Measurements from ENCODE around the gene SERP2. TPM values are rescaled to one million over a fixed set of nuclear protein-coding genes. Genes with fewer than 3 reads are reported as not detected.

Gene SERP2
- polyA plus RNA-seq, 1 donor = 13.0 TPM

- DNase-seq = no peak
These were observed 36.8 kb downstream of the SERP2 start for GRCh38 chr13:44410328-44410859.

DNA sequence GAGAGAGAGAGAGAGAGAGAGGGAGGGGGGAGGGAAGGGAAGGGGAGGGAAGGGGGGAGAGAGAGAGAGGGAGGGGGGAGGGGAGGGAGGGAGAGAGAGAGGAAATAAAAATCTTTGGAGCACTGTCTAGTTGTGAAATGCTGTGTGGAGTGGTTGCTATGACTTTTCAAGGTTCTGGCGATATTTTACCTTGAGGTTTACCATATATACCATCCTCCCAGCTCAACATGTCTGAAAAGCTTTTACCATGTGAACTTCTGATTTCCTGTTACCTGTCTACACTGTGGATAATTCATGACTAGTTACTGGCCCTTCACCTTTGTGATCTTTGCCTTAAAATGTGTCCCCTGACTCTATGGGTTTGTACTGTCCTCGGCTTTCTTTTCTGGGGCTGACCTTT is 38.2 kb downstream of the SERP2 start:
- DNase-seq = no peak

- no peak for DNase-seq
These were observed 38.8 kb downstream of the SERP2 start for GRCh38 chr13:44412346-44412935.

DNA sequence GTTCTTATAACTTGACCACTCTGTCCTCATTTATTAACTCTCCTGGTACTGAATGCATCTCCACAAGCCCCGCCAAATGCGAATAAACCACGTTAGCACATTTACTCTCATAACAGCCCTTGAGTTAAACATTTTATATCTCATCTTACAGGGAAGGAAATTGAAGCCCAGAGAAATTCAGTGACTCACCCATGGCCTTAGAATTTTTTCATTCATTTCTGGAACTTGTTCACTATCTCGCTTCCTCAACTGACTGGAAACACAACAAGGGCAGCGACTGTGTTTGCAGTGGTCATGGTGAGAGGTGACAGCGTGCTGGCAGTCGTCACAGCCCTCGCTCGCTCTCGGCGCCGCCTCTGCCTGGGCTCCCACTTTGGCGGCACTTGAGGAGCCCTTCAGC is 39.5 kb downstream of the SERP2 start:
- no peak for DNase-seq

DNA sequence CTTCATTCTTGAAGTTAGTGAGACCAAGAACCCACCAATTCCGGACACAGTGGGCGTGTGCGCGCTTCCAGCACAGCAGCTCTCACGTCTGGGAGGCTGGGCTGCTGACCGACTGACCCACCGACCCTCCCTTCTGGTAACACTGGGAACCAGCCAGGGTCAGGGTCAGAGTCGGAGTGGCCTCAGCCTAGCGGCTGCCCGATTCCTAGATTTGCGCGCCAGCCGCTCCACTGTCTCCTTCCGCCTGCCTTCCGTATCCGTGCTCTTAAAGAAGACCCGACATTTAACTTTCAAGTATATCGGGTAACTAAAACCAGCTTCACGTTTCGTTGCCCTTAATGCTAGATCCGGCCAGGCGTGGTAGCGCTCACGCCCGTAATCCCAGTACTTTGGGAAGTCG is 41.1 kb downstream of the SERP2 start:
- no peak for DNase-seq

- DNase-seq = no peak
These were observed 42.2 kb downstream of the SERP2 start for GRCh38 chr13:44415815-44416214.

DNA sequence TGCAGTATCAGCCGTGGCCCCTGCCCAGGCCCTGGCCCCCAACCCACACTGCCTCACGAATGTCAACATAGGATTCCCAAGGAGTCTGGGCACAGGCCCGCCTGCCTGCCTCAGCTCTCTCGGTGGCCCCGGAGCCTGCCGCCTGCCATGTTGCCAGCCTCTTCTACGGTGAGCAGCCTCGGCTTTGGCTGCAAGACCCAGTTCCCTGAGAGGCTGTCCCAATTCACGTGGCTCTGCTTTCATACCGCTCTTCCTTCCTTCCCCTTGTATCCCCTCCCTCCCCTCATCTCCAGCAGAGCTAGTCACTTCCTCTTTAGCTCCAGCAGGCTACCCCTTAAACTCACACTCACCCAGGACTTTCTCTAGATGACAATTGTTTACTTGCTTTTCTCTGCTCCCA is 42.7 kb downstream of the SERP2 start:
- no peak for DNase-seq

DNA sequence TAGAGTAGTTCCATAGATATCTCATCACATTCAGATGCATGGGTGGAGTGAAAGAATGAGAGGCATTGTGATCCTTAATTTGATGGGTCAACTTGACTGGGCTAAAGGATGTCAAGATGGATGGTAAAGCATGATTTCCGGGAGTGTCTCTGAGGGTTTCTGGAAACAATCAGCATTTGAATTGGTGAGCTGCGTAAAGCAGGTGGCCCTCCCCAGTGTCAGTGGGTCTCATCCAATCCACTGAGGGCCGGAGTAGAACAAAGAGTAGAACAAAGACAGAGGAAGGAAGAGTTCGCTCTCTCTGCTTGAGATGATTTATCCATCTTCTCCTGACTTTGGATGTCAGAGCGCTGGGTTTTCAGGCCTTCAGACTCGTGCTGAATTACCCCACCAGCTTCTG is 43.1 kb downstream of the SERP2 start:
- no peak for DNase-seq

DNA sequence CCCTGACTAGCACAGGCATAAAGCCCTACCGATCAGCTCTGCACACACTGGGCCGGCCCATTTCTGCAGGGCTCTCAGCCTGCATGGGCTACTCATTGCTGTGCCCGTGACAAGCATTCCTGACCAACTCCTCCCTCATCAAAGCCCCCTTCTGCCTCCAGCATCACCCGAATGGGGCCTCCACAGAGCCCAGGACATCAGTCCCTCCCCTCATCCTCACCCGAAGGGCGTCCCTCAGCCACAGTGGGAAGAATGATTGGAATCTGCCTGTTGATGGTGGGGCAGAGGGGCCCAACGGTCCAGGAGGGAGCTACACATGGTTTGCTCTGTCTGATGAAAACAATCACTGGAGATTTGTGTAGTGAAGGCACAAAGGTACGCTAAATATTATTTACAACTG is 43.8 kb downstream of the SERP2 start:
- no peak for DNase-seq

DNA sequence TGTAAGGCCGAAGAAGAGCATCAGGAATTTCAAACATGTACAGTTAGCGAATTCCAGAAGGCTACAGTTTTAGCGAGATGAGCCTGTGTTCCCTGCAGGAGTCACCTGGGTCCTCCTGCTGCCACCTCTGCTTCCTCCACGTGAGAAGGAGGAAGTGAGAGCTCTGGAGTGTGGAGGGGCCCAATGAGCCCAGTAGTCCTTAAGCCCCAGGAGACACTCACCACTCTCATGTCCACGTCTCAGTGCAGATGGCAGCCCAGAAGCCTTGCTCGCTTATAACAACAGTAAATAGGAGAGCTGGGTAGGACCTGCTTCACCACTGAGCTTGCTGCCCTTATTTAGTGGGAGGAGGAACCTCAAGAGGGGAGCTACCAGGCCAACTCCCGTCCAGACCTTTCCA is 44.3 kb downstream of the SERP2 start:
- DNase-seq = no peak

DNA sequence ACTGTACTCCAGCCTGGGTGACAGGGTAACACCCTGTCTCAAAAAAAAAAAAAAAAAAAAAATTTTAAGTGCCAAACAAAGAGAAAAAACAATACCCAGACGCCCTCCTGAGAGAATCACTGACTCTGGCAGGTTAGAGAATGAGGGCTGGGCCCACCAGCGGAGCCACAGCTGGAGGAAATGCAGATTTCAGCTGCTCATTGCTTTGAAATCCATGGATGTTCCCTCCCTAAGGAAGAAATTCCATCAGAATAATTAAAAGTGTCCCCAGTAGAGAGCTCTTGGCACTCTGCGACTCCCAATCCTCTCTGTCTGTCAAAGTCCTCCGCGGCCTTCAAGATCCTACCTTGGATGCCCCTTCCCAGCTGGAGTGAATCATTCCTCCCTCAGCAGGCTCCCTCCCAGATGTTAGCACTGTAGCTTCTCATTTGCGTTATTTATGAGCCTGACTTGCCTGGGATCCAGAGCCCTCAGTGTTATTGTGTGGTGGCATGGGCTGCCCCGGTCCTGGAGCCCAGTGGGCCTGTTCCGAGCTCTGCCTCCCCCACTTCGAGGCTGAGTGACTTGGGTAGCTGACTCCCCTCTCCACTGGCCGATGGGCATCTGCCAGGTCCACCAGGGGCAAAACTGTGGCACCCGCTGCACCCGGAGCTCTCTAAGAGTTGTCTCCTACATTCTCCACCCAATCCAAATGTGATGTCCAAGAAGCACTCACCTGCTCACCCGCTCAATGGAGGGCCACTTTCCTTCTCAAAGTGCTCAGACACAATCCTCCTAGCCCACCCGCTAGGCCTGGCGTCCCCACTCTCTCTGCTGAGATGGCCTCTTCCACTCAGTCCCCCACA is 47.0 kb downstream of the SERP2 start:
- DNase-seq = no peak

GRCh38 chr13:44421853-44422525 is 48.4 kb downstream of the SERP2 start:
- DNase-seq = no peak

GRCh38 chr13:44422755-44423643 is 49.4 kb downstream of the SERP2 start:
- DNase-seq = no peak

DNA sequence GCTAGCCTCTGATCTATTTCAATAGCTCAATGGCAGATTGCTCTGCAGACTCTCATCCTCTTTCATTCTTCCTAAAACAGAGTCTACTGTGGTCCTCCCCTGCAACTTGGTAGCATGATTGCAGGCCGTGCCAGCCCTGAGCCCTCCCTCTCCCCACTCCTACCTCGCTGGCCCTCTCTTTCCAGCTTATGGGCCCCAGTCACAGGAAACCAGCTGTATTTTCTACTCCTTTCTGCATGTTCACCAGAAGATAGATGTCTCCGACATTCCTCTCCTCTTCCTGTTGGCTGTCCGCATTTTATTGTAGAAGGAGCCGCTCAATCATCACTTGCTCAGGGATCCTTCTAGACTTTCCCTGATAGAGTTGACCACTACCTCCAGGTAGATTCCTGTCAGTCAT is 50.2 kb downstream of the SERP2 start:
- no peak for DNase-seq

GRCh38 chr13:44425041-44425814 is 51.6 kb downstream of the SERP2 start:
- DNase-seq = no peak

DNA sequence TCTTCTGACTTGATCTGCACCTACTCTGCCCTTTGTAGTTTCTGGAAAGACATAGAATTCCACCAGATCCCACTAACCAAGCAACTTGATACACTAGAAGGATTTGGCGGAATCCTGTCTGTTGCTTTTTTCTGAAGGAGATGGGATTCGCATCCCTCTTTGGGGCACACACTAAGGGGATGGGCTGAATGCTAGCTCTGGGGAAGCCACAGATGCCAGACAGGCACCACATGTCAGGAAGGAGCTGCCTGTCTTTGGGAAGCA is 52.1 kb downstream of the SERP2 start:
- no peak for DNase-seq

GRCh38 chr13:44426461-44426860 is 52.8 kb downstream of the SERP2 start:
- DNase-seq = no peak

GRCh38 chr13:44429311-44429710 is 55.7 kb downstream of the SERP2 start:
- DNase-seq = no peak

- DNase-seq = no peak
These were observed 57.5 kb downstream of the SERP2 start for GRCh38 chr13:44431150-44431549.

DNA sequence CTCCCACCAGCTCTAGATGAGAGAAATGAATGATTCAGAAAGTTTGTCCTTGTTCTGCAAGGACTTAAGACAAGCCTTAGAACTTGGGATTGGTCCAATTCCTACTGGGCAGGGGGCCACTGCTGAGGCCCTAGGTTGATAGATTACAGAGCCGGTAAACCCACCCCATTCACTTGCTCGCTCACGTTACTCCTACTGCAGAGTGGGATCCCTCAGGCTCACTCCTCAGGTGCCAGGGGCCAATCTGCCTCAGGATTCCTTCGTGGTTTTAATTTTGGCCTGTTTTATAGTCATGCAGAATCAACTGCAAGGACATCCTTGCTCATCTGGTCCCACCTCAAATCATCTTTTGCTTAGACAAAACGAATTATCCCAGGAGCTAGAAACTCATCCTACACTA is 59.0 kb downstream of the SERP2 start:
- no peak for DNase-seq

Measured in left kidney (tissue), 2 donors.